PC-9 (cell line): ENCODE results near the gene SIX2. TPM values are rescaled to one million over a fixed set of nuclear protein-coding genes. Genes with fewer than 3 reads are reported as not detected.

ENCODE experiments used
- Bru-seq: library from RNA; stranded (reverse); fragments of 400-500 nt; gene quantifications from one replicate; lab custom pipeline; 2021; lab: Mats Ljungman, UMichigan
- BruChase-seq, 2 experiments: library from RNA; stranded (reverse); fragments of 400-500 nt; gene quantifications; one replicate each; lab custom pipeline; 2021; lab: Mats Ljungman, UMichigan
- BruUV-seq: library from RNA; stranded (reverse); fragments of 400-500 nt; replicated peaks from 2 replicates; lab custom pipeline; 2021; lab: Mats Ljungman, UMichigan
- CTCF ChIA-PET: fragments of 300-600 bp; sonication (Branson Sonifier 250); formaldehyde crosslinking; loops from one replicate; lab custom pipeline; 2022; ENCODE audit warnings: antibody characterized with exemption; lab: Charles Lee
- POLR2A ChIA-PET: fragments of 300-600 bp; sonication (Branson Sonifier 250); formaldehyde crosslinking; loops from one replicate; lab custom pipeline; 2022; ENCODE audit warnings: antibody characterized with exemption; ENCODE audit not compliant: unreplicated experiment; lab: Charles Lee
- DNase-seq, 2 experiments: peaks; one replicate each; pipeline versions ENCODE4 v3.0.0 to v3.0.0-alpha.2; 2015 to 2022; ENCODE audit warnings: mixed read lengths in 1 of 2
- H2AFZ ChIP-seq: fragments of 200-600 bp; sonication (generic); 2 replicates; pipeline ENCODE4 v1.8.1; 2017; ENCODE audit warnings: antibody characterized with exemption
- H3F3A ChIP-seq: fragments of 200-600 bp; sonication (generic); 2 replicates; pipeline ENCODE4 v1.8.1; 2017; ENCODE audit warnings: antibody characterized with exemption, mild to moderate bottlenecking, low read depth; ENCODE audit not compliant: insufficient read depth
- H3K27ac ChIP-seq: fragments of 200-600 bp; sonication (generic); 2 replicates; pipeline ENCODE4 v1.6.1; 2016; ENCODE audit warnings: mixed run types
- H3K27me3 ChIP-seq: fragments of 200-600 bp; sonication (generic); 2 replicates; pipeline ENCODE4 v1.6.1; 2016; ENCODE audit warnings: low read depth, mixed run types; ENCODE audit not compliant: insufficient read depth
- H3K36me3 ChIP-seq: fragments of 200-600 bp; sonication (generic); 2 replicates; pipeline ENCODE4 v1.6.1; 2016; ENCODE audit warnings: low read depth, mixed run types
- H3K4me1 ChIP-seq: fragments of 200-600 bp; sonication (generic); replicated peaks from 2 replicates; pipeline ENCODE4 v1.6.1; 2016; ENCODE audit warnings: mixed run types; ENCODE audit not compliant: insufficient read depth
- H3K4me2 ChIP-seq: fragments of 200-600 bp; sonication (generic); 2 replicates; pipeline ENCODE4 v1.6.1; 2017; ENCODE audit warnings: mixed run types
- H3K4me3 ChIP-seq: fragments of 200-600 bp; sonication (generic); 2 replicates; pipeline ENCODE4 v1.6.1; 2016; ENCODE audit warnings: mixed run types
- H3K79me2 ChIP-seq: fragments of 200-600 bp; sonication (generic); 2 replicates; pipeline ENCODE4 v1.6.1; 2017; ENCODE audit warnings: low read depth, mixed run types
- H3K9me2 ChIP-seq: fragments of 200-600 bp; sonication (generic); 2 replicates; pipeline ENCODE4 v1.8.1; 2017; ENCODE audit warnings: mild to moderate bottlenecking; ENCODE audit not compliant: insufficient read depth
- H3K9me3 ChIP-seq: fragments of 200-600 bp; sonication (generic); 2 replicates; pipeline ENCODE4 v1.8.1; 2016; ENCODE audit warnings: low read depth; ENCODE audit not compliant: insufficient read depth
- H4K20me1 ChIP-seq: fragments of 200-600 bp; sonication (generic); 2 replicates; pipeline ENCODE4 v1.8.1; 2017; ENCODE audit not compliant: insufficient read depth
- CTCF ChIP-seq: fragments of 200-600 bp; sonication (generic); conservative IDR thresholded peaks from 2 replicates; pipeline ENCODE4 v1.6.1; 2017; ENCODE audit warnings: mixed run types, antibody characterized with exemption, mild to moderate bottlenecking, moderate library complexity
- EZH2 ChIP-seq: fragments of 200-600 bp; sonication (generic); IDR thresholded peaks from 2 replicates; pipeline ENCODE4 v1.8.0; 2017; ENCODE audit warnings: antibody characterized with exemption, low read depth
- intact Hi-C: fragments of 100-400 bp; cut with micrococcal nuclease; formaldehyde crosslinking; loops from one replicate; pipeline ENCODE4 v1.10.0; 2022; ENCODE audit not compliant: unreplicated experiment
- long read RNA-seq: library from polyadenylated mRNA; stranded (forward); transcript quantifications from one replicate; pipeline ENCODE4 v2.0.0, GENCODE V29; 2022
- total RNA-seq: library from RNA; stranded (reverse); gene quantifications from 2 replicates; pipeline ENCODE4 v1.2.3, GENCODE V29; 2021

SIX2 gene
- total RNA-seq, result 10.2 and 11.9 TPM in 2 replicates
- Bru-seq, nascent RNA, result percentile 50 among the genes with signal in this experiment
- BruChase-seq, experiment 1, labeled RNA remaining after a 2-hour chase, result percentile 66 among the genes with signal in this experiment
- percentile 75 among the genes with signal in this experiment for BruChase-seq, experiment 2, labeled RNA remaining after a 6-hour chase
- long read RNA-seq, transcript SIX2-201 (2 exons, 2,205 nt), result major isoform, 49 of 63 reads
- long read RNA-seq, partial matches to known transcripts, result 1 of 63 reads
- long read RNA-seq, other reads (novel, unspliced or antisense), result 13 of 63 reads

GRCh38 chr2:45009303-45009927 is at the start of gene SIX2:
Gene SIX2 (minus strand): TSS chr2:45009452. CDS start chr2:45009110, 342 bp downstream.
- no peaks in the 10 kb centered on the region for H3K9me2 ChIP-seq
- H3F3A ChIP-seq, result no peaks in the 10 kb centered on the region
- BruUV-seq, result no TSS peak
- no peak within 1 kb of the TSS for H3K27ac ChIP-seq
- no peak for TF ChIP-seq CTCF
- no peak for TF ChIP-seq EZH2
- peaks cover 19% of the 10 kb centered on the region for H3K79me2 ChIP-seq
- no peaks in the 10 kb centered on the region for H4K20me1 ChIP-seq
- peak within 1 kb of the TSS; percentile 89 for H2AFZ ChIP-seq
- ChIA-PET POLR2A (interaction anchor here (0.6 to 0.8 kb wide), 3 partner anchors 502 to 984 kb away, joined by 4 to 6 read pairs (median 4); no protein-coding TSS in a partner anchor), CTCF (interaction anchor here (0.6 to 1.8 kb wide), 3 partner anchors 15 to 110 kb away, joined by 3 to 5 read pairs (median 3); no protein-coding TSS in a partner anchor)
- peak; percentile 98 to 99 for DNase-seq
- intact Hi-C loops, result loop anchor here (1.0 to 5.0 kb wide), 4 partner anchors 28 to 268 kb away; no protein-coding TSS in a partner anchor
- no peaks in the 10 kb centered on the region for H3K36me3 ChIP-seq
- H3K4me2 ChIP-seq, result peak within 1 kb of the TSS; percentile 89
- no peaks in the 10 kb centered on the region for H3K27me3 ChIP-seq
- H3K4me3 ChIP-seq, result peak within 1 kb of the TSS; percentile 69
- H3K4me1 ChIP-seq, result peaks cover 23% of the 10 kb centered on the region
- H3K9me3 ChIP-seq, result no peaks in the 10 kb centered on the region

- H3K9me2 ChIP-seq, result no peaks in the 10 kb centered on the region; the same call in 1 of the 2 replicates
- POLR2A ChIA-PET, result no interaction called here
- H3K36me3 ChIP-seq, result no peaks in the 10 kb centered on the region
- H4K20me1 ChIP-seq, result no peaks in the 10 kb centered on the region
- TF ChIP-seq CTCF, result no peak
- no peak for TF ChIP-seq EZH2
- H2AFZ ChIP-seq, result no peak overlapping the region
- no peak overlapping the region for H3K4me2 ChIP-seq
- no peaks in the 10 kb centered on the region for H3K79me2 ChIP-seq
- DNase-seq, result no peak
- H3K9me3 ChIP-seq, result no peaks in the 10 kb centered on the region
- H3K27ac ChIP-seq, result no peak overlapping the region
- H3K27me3 ChIP-seq, result no peaks in the 10 kb centered on the region
- no TSS peak for BruUV-seq
- no peaks in the 10 kb centered on the region for H3K4me1 ChIP-seq
- H3F3A ChIP-seq, result no peaks in the 10 kb centered on the region
- H3K4me3 ChIP-seq, result no peak overlapping the region
- intact Hi-C loops, result no loop called here
- CTCF ChIA-PET, result no interaction called here
Observed at GRCh38 chr2:45055162-45055605, 45.9 kb upstream of the SIX2 start.

GRCh38 chr2:45053966-45054365 is 44.7 kb upstream of the SIX2 start:
- H3K27me3 ChIP-seq, result no peaks in the 10 kb centered on the region
- POLR2A ChIA-PET, result no interaction called here
- H4K20me1 ChIP-seq, result no peaks in the 10 kb centered on the region
- H3F3A ChIP-seq, result no peaks in the 10 kb centered on the region
- no TSS peak for BruUV-seq
- CTCF ChIA-PET, result no interaction called here
- TF ChIP-seq CTCF (no peak), EZH2 (no peak)
- intact Hi-C loops, result no loop called here
- no peak overlapping the region for H2AFZ ChIP-seq
- H3K9me2 ChIP-seq, result no peaks in the 10 kb centered on the region; the same call in 1 of the 2 replicates
- H3K4me3 ChIP-seq, result no peak overlapping the region
- H3K27ac ChIP-seq, result no peak overlapping the region
- no peaks in the 10 kb centered on the region for H3K9me3 ChIP-seq
- no peaks in the 10 kb centered on the region for H3K4me1 ChIP-seq
- no peak for DNase-seq
- no peaks in the 10 kb centered on the region for H3K36me3 ChIP-seq
- no peak overlapping the region for H3K4me2 ChIP-seq
- H3K79me2 ChIP-seq, result no peaks in the 10 kb centered on the region
